HG03354 (cell line): Measurements from ENCODE around the gene C2CD2L.
"Not testable (repeated sequence)": the region's sequence is repeated elsewhere in the genome, so short reads cannot be mapped to it uniquely, and the experiment has no call there.

Experiments used
- ATAC-seq: cut with Tn5 transposase; IDR thresholded peaks from one replicate; pipeline ENCODE4 v1.9.1; 2021; ENCODE audit warnings: mild to moderate bottlenecking; ENCODE audit not compliant: unreplicated experiment, poor library complexity, severe bottlenecking

Gene C2CD2L

DNA sequence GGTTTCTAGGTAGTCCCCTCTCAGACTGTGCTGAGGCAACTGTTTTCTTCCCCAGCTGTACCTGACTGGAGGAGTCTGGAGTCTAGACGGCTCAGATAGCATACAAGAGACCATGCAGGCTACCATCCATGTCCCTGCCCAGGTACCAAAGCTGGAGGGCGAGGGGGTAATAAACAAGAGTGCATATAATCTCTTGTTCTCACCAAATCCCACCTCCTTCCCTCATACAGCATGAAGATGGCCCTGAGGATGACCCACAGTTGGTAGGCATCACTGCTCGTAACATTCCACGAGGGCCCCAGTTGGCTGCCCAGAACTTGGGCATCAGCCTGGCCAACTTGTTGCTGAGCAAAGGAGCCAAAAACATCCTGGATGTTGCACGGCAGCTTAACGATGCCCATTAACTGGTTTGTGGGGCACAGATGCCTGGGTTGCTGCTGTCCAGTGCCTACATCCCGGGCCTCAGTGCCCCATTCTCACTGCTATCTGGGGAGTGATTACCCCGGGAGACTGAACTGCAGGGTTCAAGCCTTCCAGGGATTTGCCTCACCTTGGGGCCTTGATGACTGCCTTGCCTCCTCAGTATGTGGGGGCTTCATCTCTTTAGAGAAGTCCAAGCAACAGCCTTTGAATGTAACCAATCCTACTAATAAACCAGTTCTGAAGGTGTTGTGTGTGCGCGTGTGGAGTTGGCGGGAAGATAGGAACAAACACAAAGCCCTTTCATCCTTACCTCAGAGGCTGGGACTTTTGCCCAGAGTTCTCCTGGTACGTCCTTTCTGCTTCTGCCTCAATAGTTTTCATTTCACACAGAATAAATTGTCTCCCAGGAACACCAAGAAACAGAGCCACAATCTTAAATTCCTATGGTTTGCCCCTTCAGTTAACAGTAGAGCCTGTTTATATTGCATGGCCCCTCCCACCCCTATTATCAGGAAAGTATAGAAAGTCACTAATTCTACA lies 14.0 kb upstream of the C2CD2L start:
- no peak for ATAC-seq

GRCh38 chr11:119093942-119094815 lies 13.0 kb upstream of the C2CD2L start:
- ATAC-seq: peak; percentile 7

- peak; percentile 44 for ATAC-seq
Measured at GRCh38 chr11:119094816-119095065, 12.4 kb upstream of the C2CD2L start.

- ATAC-seq: peak; percentile 81
Measured at GRCh38 chr11:119095066-119095880, 11.9 kb upstream of the C2CD2L start.

- no peak for ATAC-seq
Measured at GRCh38 chr11:119099711-119100110, 7.4 kb upstream of the C2CD2L start.

GRCh38 chr11:119100246-119100970 lies 6.7 kb upstream of the C2CD2L start:
- ATAC-seq: no peak

DNA sequence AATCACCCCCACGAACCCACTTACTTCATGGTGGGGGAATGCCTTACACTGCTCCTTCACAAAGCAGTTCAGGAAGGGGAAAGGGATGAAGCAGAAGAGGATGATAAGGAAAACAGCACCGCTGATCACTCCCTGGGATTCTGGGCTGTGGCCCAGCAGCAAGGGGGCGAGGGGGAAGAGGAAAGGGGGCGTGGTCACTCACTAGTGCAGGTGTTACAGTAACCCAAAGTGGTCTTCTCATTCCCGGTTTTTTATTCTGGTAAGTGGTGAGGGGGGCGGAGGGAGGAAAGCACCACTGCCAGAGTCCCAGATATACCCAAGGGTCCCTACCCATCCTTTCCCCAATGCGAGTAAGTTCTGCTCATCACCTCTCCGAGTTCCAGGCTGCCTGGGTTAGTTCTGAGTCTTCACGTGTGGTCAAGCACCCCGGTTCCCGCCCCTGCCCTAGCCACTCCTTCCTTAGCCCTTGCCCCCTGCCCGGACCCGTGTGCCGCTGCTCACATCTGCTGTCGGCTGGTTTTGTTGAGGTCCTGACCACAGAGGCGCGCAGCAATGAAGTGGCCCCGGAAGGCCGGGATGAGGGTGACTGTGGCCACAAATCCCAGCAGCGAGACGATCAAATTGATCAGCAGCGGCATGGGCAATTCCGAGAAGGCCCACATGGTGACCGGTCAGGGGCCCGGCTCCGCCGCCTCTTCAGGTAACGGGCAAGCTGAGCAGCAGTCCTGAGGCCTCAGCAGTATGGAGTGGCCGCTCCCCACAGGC lies 6.0 kb upstream of the C2CD2L start:
- ATAC-seq: peak; percentile 33

DNA sequence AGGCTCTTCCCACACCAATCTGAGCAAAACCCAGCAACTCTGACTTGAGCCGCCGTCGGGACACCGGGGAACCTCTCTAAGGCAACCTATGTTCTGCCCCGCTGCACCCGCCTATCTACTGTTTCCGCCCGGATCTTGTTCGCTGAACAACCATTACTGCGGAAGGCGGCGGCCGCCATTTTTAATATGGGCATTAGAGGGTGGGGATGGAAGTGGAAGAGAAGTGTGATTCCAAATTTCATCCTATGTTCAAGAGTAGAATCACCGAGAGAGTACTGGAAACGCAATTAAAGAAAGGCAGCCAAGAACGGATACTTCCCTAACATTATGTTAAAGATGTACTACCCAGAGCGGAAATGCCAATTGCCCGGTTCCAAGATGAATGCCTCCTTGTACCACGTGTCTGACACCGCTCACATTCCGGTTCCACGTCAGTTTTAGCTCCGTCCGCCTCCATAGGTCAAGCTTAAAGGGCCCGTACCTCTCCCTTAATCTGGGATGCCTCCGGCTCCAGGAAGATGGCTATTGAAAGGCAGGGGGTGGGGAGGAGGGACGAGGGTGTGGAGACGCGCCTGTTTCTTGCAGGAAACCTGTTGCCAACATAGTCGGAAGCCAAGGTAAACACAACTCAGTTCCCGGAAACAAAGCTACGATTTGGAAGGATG lies 5.3 kb upstream of the C2CD2L start, which contains the start of gene DPAGT1:
TSS of gene DPAGT1 (minus strand) at position 95 of the 665 bp plus-strand sequence. CDS start 198 bp downstream, outside the sequence.
- peak; percentile 82 for ATAC-seq

- ATAC-seq: not testable (repeated sequence)
Measured at GRCh38 chr11:119103161-119103664, 3.9 kb upstream of the C2CD2L start.

- ATAC-seq: no peak
Measured at GRCh38 chr11:119103793-119104192, 3.4 kb upstream of the C2CD2L start.

DNA sequence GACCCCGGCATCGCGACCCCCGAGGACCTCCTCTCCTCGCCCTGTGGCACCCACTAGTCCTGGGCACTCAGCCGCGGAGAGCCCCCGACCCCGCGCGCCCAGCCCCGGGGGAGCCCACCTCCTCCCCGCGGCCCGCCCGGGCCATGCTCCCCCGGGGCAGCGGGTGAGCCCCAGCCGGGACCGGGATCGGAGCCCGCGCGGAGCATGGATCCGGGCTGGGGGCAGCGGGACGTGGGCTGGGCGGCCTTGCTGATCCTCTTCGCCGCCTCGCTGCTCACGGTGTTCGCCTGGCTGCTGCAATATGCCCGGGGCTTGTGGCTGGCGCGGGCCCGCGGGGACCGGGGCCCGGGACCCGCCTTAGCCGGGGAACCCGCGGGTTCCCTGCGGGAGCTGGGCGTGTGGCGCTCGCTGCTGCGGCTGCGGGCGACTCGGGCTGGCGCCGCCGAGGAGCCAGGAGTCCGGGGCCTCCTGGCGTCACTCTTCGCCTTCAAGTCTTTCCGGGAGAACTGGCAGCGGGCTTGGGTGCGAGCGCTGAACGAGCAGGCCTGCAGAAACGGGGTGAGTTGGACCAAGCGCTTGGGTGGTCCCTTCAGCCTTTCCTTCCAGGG lies 498 bp downstream of the C2CD2L start:
- ATAC-seq: peak; percentile 25

GRCh38 chr11:119108146-119108856 lies 1.2 kb downstream of the C2CD2L start:
- no peak for ATAC-seq

DNA sequence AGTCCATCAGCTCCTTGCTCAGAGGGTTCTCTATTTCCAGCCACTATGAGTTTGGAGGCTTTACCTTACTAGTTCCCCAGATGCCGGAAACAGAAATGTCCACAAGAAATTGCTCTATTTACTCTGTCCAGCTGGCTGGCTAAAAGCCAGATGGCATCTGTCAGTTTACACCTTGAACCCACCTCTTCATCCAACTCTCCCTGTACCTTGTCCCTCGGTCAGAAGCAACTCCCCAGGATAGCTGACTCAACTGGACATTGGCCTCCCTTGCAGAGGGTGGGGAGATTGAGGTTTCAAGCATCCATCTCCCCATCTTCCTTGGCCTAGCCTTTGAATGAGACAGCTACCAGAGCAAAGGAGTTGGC lies 1.7 kb downstream of the C2CD2L start:
- no peak for ATAC-seq

GRCh38 chr11:119109843-119110242 lies 2.7 kb downstream of the C2CD2L start:
- no peak for ATAC-seq

- no peak for ATAC-seq
Measured at GRCh38 chr11:119110439-119110838, 3.3 kb downstream of the C2CD2L start.

DNA sequence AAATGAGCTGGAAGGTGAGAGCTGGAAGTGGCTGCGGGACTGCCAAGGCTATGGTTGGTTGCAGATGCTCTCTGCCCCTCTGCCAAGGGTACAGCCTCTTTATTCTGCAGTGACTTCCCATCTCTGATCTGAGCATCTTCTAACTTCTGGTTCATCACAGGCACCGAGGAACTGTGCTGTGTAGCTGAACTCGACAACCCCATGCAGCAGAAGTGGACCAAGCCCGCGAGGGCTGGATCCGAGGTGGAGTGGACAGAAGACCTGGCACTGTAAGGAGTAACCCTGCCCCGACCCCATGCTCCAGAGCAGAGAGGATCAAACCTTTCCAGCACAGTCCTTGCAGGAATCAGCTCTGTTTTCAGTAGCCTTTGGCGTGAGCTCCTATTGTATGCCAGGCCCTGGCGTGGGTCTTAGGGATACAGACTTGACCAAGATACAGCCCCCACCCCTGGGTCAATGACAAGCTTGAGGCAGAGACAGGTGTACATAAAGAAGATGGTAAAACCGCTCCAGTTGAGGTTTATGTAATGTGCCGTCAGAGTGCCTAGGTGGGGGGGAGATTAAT lies 4.3 kb downstream of the C2CD2L start:
- no peak for ATAC-seq
